GM13976 (cell line): Measurements from ENCODE around the gene SNTN.

Experiments
- DNase-seq: peaks from one replicate; pipeline ENCODE4 v3.0.0; 2012; ENCODE audit warnings: low spot score
- CTCF ChIP-seq: IDR thresholded peaks from 2 replicates; pipeline ENCODE4 v1.5.1; 2012; ENCODE audit warnings: borderline replicate concordance, mild to moderate bottlenecking; ENCODE audit not compliant: insufficient read depth; ENCODE audit errors: extremely low read depth, missing control alignments, control extremely low read depth
- in situ Hi-C: fragments of 300-500 bp; cut with MboI; formaldehyde crosslinking; loops from one replicate; pipeline ENCODE4 v1.12.0; 2022; ENCODE audit warnings: low sequenced_read_pairs, mixed read lengths, inconsistent platforms; ENCODE audit not compliant: unreplicated experiment

Gene SNTN

GRCh38 chr3:63652066-63652725 is at the start of gene SNTN:
Gene SNTN, plus strand, starts transcription at chr3:63652675. Its CDS starts 13 bp downstream, at chr3:63652688.
- in situ Hi-C loops, result no loop called here
- no peak for TF ChIP-seq CTCF
- no peak for DNase-seq

- no peak for TF ChIP-seq CTCF
- DNase-seq, result no peak
- in situ Hi-C loops, result no loop called here
These were observed 44.8 kb upstream of the SNTN start for GRCh38 chr3:63607716-63608115.

- in situ Hi-C loops, result no loop called here
- no peak for TF ChIP-seq CTCF
- no peak for DNase-seq
These were observed 43.1 kb upstream of the SNTN start for GRCh38 chr3:63609408-63609807.

- TF ChIP-seq CTCF, result no peak
- DNase-seq, result no peak
- in situ Hi-C loops, result no loop called here
These were observed 42.6 kb upstream of the SNTN start for GRCh38 chr3:63609834-63610233.

GRCh38 chr3:63611382-63611781 is 41.1 kb upstream of the SNTN start:
- in situ Hi-C loops, result no loop called here

GRCh38 chr3:63613561-63613960 is 38.9 kb upstream of the SNTN start:
- in situ Hi-C loops, result no loop called here
- no peak for TF ChIP-seq CTCF
- no peak for DNase-seq

More at GRCh38 chr3:63611382-63611781, 41.1 kb upstream of the SNTN start:
- no peak for DNase-seq
- no peak for TF ChIP-seq CTCF
